HG02870 (cell line): ENCODE data around the gene RAD51B.
"Not testable (repeated sequence)": the region's sequence is repeated elsewhere in the genome, so short reads cannot be mapped to it uniquely, and the experiment has no call there.

Experiments
- ATAC-seq: cut with Tn5 transposase; IDR thresholded peaks from one replicate; pipeline ENCODE4 v1.9.1; 2021; ENCODE audit warnings: mild to moderate bottlenecking, moderate library complexity; ENCODE audit not compliant: unreplicated experiment

The RAD51B gene

DNA sequence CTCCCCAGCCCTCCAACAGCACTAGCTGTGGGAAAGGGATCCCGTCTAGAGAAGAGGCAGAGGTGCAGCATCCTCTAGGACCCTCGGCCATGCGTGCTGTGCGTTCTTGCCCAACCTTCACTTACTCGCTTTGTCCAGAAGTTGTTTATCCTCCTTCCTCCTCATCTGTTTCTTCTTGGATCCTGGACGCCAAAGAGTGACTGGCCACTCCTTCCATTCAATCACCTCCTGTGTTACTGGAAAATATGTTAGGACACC, 832.8 kb downstream of the RAD51B start:
- no peak for ATAC-seq

DNA sequence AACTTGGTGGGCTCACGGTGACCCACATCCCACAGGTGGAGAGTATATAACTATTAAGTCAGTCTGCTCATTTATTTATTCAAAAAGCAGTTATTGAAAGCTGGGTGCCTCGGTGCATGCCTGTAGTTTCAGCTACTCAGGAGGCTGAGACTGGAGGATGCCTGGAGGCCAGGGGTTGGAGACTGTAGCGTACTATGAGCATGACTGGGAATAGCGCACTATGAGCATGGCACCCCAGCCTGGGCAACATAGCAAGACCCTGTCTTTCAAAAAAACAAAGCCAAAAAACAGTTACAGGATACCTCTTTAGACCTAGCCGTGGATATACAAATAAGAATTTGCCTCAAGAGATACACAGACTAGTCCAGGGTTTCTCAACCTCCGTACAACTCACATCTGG, 833.5 kb downstream of the RAD51B start:
- ATAC-seq: no peak

DNA sequence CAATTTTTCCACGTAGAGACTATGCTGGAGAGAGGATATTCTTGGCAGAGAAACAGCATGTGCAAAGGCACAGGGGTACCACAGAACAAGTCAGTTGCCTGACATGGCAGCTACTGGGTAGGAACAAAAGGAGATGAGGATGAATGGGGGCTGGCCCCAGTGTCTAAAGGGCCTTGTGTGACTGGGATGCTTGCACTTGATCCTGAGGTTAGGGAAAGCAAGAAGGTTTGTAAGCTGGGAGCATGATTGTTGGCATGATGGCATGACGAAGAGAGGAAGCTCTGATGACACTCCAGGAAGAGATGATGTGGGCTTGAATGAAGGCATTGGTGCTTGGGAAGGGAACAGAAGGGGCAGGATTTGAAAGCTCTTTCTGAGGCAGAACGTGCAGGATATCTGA, 834.2 kb downstream of the RAD51B start:
- no peak for ATAC-seq

DNA sequence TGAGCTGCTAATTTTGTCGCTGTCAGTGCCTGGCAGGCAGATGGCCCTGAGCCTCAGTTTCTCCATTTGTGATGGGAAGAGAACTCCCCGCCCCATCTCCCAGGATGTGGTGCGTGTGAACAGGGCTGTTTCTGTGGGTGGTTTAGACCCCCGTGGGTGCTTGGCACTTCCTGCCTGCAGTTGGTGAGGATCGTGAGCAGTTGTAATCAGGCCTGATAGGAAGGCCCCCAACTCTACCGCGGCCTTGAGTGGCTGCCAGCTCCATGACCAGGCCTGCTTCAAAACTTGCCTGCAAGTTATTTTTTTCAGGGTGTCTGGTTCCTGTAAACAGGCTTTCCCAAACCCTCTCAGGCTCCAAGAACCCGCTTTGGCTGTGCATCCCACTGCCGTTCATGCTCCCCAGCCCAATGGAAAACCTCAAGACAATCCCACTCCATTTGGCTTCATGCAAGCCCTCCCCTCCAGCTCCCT, 834.9 kb downstream of the RAD51B start:
- no peak for ATAC-seq

DNA sequence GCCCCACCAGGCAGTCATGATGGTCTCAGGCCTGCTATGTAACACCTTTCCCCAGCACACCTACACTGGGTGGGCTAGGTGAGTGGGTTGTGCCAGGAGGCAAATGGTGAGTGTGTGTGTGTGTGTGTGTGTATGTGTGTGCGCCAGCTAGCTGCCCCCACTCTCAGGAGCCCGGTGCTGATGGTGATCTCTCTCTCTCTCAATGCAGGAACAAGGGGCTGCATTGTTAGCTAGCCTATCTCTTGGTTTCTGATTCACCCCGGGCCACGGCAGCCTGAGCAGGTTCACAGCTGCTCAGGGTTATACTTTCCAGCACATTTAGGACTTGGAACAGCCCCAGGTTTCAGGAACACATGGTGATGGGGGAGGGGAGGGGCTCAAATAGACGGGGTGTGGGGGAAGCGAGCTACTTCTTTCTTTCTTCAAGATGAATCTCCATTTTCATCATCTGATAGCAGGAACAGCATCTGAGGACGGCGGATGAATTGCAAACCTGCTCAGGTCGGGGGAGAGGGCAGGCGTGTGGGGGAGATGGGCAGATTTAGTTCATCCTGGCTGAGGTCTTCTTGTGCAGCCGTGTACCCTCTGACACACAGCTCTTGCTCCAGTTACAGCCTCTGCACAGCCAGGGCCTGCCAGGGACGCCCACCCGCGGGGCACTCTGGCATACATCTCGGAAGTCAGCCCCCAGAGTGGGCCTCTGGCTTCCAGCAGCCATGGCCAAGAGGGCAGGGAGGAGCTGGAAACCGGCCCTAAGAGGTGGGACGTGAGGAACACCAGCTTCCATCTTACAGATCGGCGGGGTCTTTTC, 835.6 kb downstream of the RAD51B start:
- no peak for ATAC-seq

DNA sequence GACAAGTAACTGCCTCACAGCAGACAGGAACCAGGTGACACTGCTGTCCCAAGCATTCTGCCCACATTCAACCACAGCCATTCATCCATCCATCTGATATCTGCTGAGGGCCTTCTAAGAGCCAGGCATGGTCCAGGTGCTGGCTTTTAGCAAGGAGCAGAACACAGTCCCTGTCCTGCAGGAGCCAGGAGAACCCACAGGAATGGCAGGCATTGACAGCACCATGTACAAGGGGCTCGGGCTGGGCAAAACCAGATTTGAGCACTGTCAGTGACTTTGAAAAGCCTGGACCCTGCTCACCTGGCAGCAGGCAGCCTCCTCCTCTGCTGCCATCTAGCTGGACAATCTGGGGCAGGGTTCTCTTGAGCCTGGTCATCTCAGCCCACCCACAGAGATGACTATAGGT, 836.3 kb downstream of the RAD51B start:
- ATAC-seq: no peak

DNA sequence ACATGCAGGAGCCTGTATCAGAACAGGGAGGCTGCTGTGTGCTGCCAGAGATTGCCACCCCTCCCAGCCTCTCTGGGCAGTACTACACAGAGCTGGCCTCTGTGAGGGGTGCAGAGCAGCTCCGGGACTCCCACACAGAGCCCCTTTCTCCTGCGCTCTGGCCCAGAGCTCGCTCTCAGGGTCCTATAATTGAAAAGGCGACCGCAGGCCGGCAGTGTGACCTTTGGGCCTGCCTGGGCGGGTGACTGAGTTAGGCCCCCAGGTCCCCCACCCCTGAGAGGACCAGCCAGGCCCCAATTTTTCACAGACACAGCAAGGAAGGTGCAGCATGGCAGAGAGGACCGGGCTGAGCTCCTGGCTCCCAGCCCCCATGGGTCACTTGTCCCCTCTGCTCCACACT, 836.9 kb downstream of the RAD51B start:
- ATAC-seq: no peak

DNA sequence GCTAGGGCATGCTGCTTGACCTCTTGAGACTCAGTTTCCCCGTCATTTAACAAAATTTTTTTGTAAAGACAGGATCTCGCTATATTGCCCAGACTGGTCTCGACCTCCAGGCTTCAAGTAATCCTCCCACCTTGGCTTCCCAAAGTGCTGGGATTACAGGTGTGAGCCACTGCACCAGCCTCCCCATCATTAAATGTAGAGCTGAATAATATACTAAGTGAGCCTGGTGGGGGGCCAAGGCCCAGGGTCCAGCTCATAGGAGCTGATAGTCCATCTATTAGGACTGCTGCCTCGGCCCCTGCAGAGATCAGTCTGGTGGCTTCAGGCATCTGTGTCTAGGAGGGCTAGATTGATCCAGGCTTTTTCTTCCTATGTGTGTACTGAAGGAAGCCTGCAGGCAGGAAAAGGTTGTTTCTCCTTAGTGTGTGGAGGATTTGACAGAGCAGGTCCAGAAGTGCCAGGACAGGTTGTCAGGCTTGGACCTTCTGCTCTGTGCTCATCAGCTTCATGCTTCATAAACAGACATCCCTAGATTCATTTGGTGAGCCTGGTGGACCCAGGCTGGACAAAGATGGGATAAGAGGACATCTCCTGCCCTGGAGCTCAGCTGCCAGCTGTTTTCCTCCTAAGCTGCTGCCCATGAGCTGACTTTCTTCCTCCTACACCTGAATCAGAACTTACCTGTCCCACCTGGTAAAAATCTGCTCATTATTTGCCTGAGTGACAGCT, 837.9 kb downstream of the RAD51B start:
- ATAC-seq: no peak

DNA sequence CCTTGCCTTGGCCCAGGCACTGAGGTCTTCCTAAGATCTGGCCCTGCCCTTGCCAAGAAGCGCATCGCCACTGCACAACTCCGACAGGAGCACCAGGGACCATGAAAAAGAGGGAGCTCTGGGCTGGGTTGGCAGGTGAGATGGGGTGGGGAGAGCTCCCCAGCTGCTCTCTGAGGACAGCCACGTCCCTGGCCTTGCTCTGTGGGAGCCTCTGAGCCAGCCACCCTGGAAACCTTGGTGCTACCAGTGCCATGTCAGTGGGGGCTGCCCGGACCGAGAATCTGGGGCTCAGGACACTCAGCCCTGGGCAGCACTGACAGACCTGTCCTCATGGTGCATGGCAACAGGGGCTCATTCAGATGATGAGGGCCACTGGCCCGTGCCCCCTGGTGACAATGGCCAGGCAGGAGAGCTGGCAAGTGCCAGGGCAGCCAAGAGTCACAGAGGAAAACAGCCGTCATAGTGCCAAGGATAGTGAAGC, 838.5 kb downstream of the RAD51B start:
- ATAC-seq: no peak

DNA sequence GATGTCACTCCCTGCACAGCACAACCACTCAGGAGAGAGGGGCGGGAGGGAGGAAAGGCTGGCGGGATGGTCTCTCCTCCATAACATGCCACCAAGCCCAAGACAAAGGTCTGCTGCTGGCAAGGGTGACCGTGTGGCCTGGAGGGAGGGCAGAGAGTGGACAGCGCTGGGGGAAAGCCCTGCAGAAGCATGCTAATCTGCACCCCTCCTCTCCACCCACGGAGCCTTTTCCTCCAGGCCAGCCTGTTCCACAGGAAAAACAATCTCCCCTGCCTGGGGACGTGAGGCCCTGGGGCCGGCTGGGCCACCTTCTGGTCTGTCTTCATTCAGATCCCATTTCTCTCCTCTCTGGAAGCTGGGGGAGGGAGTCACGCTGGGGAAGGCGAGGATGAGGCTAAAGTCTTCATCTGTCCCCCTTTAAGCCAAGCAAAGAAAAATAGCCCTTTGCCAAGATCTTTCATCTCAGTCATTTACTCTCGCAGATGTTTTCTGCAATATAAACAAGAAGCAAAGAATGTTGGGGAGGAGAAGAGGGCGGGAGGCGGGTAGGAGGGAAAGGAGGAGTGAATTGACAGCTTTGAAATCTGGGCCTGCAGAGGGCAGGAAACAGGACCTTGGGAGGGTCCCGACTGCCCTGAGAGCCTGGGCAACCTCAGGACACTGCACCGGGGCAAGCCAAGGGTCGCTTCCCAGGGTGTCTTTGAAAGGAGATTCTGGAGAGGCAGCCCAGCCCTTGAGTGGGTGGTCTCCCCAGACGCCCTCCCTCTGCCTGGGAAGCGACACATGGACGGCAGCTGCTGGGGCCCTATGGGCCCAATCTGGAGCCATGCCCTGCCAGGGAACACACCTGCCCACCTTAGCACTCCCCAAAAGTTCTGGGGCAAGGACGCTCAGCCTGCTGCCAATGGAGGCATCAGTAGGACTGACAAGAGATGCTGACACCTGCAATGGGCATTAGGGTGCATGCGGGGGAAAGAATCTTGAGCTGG, 839.7 kb downstream of the RAD51B start:
- no peak for ATAC-seq

DNA sequence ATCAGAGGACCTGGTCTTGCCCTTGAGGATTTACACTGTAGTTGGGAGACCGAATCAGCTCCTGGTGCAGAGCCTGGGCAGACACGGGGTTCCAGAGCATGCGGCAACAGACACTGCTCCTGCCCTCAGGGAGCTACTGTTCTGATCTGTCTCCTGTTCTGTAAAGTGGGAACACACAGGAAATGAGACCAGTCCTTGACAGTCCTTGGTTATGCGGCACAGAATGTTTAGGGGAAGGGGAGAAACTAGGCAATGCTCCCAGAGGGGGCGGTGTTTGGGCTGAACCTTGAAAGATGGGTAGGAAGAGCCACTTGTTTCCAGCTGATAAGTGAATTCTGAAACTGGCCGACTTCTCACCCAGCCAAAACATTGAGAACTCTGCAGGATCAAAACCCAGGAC, 840.9 kb downstream of the RAD51B start:
- no peak for ATAC-seq

DNA sequence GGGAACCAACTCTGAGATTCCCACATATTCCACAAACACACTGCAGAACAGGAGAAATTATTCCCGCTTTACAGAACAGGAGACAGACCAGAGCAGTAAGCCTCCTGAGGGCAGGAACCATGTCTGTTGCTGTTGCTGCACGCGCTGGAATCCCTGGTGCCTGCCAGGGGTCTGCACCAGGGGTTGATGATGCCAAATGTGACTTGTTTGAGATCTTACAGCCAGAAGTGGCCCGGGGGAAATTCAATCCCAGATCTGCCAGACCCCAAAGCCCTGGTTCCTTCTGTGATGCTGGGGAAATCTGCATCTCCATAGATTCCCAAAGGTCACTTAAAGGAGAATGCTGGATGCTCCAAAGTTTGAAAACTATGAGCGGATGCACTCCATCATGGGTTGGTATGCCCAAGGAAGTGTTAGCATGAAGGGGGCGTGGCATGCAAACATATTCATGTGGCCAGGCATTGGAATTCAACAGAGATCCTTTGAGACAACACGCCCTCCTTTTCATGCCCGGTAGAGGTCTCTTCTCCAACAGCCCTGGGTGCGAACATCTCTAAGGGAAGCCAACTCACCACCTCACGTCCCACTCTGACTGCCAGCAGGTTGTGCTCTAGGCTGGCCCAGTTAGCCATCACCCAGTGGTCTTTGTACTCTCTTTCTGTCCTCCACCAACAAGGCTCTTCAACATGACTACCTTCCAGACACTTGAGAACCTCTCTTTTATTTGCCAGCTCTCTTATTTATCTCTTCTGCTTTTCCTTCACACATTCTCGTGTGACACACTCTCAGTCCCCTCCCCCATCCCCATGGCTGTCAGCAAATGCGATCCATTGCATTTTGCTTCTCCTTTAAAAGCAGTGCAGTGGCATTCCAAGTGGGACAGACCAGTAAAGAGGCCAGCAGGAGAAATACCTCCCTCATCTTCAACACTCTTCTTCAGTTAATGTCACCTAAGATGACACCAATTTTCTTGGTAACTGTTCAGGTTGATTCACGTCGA, 841.9 kb downstream of the RAD51B start:
- no peak for ATAC-seq

DNA sequence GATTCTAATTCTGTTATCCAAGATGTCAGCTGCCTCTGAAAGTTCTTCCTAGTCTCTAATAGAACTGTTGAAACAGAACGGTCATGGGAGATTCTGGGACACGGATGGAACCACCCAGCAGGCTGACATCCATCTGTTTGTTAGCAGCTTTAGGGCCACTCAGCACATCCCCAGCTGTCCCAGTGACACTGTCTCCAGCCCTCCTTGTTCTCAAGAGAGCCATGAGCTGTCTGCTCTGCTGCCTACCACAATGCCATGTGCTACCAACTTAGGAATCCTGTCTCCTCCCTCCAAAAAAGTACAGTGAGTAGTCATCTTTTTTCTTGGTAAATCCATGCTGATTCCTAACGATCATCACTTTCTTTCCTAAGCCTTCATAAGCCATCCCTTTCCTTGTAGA, 842.8 kb downstream of the RAD51B start:
- no peak for ATAC-seq

DNA sequence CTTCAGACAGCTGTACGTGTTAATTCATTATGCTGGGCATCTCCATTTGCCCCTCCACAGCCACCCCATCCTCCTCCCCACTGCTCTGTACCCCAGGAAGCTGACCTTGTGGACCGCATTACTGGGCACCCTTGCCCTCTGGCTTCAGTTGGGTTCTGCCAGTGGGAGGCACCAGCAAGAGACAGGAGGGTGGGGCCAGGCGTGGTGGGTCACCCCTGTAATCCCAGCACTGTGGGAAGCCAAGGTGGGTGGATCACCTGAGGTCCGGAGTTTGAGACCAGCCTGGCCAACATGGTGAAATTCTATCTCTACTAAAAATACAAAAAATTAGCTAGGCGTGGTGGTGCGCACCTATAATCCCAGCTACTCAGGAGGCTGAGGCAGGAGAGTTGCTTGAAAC, 843.2 kb downstream of the RAD51B start:
- ATAC-seq: not testable (repeated sequence)

DNA sequence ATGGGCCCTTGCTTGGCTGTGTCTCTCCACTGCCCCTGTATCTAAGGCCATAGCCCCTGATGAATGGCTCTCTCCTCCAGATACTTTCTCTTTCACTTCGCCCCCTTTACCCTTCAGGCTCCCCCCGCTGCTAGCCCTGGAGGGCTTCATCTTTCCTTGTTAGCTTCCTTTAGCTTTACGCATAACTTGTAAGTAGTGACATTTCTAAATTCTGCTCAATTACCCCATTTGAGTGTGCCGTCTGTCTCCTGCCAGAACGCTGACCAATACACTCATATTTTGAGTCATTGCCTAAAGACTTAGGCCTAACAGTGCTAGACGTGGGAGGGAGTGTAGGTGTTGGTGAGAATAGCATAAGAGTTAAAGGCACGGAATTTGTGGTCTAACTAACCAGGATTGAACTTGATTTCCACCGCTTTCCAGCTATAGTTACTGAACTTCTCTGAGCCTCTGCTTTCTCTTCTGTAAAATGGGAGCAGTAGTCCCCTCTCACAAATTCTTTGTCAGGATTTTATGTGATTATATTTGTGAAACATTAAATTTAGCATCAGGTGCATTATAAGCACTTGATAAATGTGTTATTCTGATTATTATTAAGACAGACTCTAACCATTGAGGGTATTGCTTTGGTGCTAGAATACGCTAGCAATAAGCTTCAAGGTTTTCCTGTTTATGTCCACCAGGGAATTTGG, 844.0 kb downstream of the RAD51B start:
- peak; percentile 74 for ATAC-seq

DNA sequence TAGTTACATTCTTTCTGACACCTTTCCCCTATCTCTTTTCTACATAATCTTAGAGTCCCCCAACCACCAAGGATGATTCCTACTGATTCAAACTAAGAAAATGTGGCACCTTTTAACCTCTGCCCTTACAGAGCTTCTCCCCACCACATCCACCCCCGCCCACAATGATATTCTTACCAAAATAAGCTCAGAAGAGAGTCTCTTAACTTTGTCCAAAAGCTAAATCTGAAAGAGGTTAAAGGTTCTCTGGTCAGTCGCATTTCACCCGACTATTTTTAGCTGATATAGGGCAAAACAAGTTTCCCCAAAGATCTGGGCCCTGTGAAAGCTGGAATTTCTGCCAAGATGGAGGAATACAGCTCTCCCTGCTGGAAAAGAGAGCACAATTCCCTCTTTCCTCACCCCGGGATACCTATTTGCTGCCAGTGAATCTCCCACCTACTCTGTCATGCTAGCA, 844.7 kb downstream of the RAD51B start:
- ATAC-seq: no peak

DNA sequence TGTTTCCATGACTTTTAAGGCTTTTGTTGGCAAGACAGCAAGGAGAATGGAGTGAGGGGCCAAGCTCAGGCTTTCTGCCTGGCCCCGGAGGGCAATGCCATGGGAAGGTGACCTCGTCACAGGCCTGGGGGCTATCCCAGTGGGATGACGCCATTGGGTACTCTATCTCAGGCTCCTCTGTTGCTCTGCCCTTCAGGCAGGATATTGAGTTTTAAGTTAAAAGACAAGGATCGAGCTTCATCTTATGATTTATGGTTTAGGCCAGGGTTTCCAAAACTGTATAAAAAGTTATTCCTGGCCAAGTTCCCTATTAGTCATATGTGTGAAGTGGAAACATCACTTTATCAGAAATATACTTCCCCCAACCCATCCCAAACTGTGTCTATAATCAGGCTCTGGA, 845.6 kb downstream of the RAD51B start:
- ATAC-seq: no peak

DNA sequence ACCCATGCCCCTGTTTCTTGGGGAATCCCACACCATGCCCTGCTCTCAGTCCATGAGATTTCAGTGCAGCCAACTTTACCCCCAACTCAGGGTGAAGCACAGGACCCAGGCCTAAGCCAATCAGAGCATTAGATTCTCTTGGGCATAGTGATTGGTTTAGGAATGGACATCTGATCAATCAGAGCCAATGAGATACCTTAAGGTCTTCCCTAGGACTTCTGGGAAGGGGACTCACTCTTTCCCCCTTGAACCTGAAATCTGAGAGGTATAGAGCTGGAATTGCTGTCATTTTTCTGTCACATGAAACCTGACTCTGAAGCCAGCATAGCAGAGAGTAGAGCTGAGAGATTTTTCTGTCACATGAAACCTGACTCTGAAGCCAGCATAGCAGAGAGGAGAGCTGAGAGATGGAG, 846.2 kb downstream of the RAD51B start:
- ATAC-seq: no peak

DNA sequence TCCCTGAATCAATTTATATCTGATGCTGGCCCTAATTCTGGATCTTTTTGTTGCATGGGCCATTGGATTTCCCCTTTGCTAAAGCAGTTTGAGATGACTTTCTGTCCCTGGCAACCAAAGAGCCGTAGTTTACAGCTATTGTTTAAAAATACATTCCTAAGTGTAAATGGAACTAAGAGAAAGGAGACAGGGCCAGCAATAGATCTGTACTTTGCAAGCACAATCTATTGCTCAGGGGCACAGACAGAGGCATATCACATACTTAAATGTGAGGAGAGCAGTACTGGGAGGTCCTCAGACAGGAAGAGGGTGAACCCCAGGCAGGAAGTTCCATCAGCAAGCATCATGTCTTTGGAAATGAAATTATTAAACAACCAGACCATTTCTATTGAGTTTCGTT, 846.7 kb downstream of the RAD51B start:
- ATAC-seq: no peak
